A673 (cell line): ENCODE results near the gene NCOA3.
"Not testable (repeated sequence)": the region's sequence is repeated elsewhere in the genome, so short reads cannot be mapped to it uniquely, and the experiment has no call there.

Experiments used
- EZH2 ChIP-seq: fragments of 200-600 bp; sonication (generic); IDR thresholded peaks from 2 replicates; pipeline ENCODE4 v1.6.1; 2017; ENCODE audit warnings: borderline replicate concordance, low read depth, mild to moderate bottlenecking, mixed read lengths, antibody characterized with exemption, low read length; ENCODE audit not compliant: poor library complexity, severe bottlenecking
- TF ChIP-seq, protein P1 (sequence below): fragments of 300-800, 200-600 bp; sonication (generic); conservative IDR thresholded peaks from 2 replicates; pipeline ENCODE4 v1.5.1; 2017; ENCODE audit warnings: low read depth, mild to moderate bottlenecking, antibody characterized with exemption, low read length, moderate library complexity, mixed read lengths

DNA sequence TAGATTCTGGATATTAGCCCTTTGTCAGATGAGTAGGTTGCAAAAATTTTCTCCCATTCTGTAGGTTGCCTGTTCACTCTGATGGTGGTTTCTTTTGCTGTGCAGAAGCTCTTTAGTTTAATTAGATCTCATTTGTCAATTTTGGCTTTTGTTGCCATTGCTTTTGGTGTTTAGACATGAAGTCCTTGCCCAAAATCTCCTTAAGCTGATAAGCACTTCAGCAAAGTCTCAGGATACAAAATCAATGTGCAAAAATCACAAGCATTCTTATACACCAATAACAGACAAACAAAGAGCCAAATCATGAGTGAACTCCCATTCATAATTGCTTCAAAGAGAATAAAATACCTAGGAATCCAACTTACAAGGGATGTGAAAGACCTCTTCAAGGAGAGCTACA lies 52.6 kb downstream of the NCOA3 start:
- not testable (repeated sequence) for TF ChIP-seq EZH2
- TF ChIP-seq, protein P1, sequence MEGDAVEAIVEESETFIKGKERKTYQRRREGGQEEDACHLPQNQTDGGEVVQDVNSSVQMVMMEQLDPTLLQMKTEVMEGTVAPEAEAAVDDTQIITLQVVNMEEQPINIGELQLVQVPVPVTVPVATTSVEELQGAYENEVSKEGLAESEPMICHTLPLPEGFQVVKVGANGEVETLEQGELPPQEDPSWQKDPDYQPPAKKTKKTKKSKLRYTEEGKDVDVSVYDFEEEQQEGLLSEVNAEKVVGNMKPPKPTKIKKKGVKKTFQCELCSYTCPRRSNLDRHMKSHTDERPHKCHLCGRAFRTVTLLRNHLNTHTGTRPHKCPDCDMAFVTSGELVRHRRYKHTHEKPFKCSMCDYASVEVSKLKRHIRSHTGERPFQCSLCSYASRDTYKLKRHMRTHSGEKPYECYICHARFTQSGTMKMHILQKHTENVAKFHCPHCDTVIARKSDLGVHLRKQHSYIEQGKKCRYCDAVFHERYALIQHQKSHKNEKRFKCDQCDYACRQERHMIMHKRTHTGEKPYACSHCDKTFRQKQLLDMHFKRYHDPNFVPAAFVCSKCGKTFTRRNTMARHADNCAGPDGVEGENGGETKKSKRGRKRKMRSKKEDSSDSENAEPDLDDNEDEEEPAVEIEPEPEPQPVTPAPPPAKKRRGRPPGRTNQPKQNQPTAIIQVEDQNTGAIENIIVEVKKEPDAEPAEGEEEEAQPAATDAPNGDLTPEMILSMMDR: not testable (repeated sequence)
